ENCODE results near the gene AP3S1.
"Not testable (repeated sequence)": the region's sequence is repeated elsewhere in the genome, so short reads cannot be mapped to it uniquely, and the experiment has no call there.

Gene AP3S1

GRCh38 chr5:115920171-115920725 lies 78.5 kb downstream of the AP3S1 start:
- DNase-seq (ENCODE audit: low read depth) = no peak
- TF ChIP-seq, protein P1, sequence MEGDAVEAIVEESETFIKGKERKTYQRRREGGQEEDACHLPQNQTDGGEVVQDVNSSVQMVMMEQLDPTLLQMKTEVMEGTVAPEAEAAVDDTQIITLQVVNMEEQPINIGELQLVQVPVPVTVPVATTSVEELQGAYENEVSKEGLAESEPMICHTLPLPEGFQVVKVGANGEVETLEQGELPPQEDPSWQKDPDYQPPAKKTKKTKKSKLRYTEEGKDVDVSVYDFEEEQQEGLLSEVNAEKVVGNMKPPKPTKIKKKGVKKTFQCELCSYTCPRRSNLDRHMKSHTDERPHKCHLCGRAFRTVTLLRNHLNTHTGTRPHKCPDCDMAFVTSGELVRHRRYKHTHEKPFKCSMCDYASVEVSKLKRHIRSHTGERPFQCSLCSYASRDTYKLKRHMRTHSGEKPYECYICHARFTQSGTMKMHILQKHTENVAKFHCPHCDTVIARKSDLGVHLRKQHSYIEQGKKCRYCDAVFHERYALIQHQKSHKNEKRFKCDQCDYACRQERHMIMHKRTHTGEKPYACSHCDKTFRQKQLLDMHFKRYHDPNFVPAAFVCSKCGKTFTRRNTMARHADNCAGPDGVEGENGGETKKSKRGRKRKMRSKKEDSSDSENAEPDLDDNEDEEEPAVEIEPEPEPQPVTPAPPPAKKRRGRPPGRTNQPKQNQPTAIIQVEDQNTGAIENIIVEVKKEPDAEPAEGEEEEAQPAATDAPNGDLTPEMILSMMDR (IDR thresholded peaks at IDR 0.05; ENCODE audit: low read depth, low read length, missing control alignments) = no peak
- H3K4me3 ChIP-seq (ENCODE audit: low read depth, low read length) = no peak overlapping the region

DNA sequence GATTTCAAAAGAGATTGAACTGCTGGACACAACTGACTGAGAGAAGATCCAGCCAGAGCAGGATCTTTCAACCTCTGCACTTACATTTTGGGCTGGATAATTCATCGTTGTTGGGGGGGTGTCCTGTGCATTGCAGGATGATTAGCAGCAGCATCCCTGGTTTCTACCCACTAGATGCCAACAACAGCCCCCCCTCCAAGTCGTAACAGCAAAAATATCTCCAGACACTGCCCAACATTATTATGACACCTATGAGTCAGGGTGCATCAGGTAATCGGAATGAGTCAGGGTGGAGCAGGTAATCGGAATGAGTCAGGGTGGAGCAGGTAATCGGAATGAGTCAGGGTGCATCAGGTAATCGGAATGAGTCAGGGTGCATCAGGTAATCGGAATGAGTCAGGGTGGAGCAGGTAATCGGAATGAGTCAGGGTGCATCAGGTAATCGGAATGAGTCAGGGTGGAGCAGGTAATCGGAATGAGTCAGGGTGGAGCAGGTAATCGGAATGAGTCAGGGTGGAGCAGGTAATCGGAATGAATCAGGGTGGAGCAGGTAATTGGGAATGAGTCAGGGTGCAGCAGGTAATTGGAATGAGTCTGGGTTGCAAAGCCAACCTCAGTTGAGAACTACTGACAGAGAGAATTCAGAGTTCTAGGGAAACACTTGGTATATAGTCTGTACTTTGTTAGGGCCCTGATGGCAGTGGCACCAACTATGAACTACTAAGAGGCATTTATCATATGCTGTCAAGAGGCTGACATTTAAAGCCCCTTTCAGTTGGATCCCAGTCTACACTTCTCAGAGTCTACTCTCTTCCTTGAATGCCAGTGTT lies 87.1 kb downstream of the AP3S1 start:
- DNase-seq (ENCODE audit: low read depth); H3K4me3 ChIP-seq (ENCODE audit: low read depth, low read length): not testable (repeated sequence)

GRCh38 chr5:115930171-115930570 lies 88.4 kb downstream of the AP3S1 start:
- not testable (repeated sequence) for H3K4me3 ChIP-seq (ENCODE audit: low read depth, low read length); DNase-seq (ENCODE audit: low read depth)

GRCh38 chr5:115930630-115931337 lies 89.0 kb downstream of the AP3S1 start:
- TF ChIP-seq, protein P1 (IDR thresholded peaks at IDR 0.05; ENCODE audit: low read depth, low read length, missing control alignments) = no peak
- no peak overlapping the region for H3K4me3 ChIP-seq (ENCODE audit: low read depth, low read length)
- no peak for DNase-seq (ENCODE audit: low read depth)

GRCh38 chr5:115932991-115933390 lies 91.3 kb downstream of the AP3S1 start:
- H3K4me3 ChIP-seq (ENCODE audit: low read depth, low read length) = no peak overlapping the region
- DNase-seq (ENCODE audit: low read depth) = no peak
- TF ChIP-seq, protein P1 (IDR thresholded peaks at IDR 0.05; ENCODE audit: low read depth, low read length, missing control alignments) = no peak

- no peak for DNase-seq (ENCODE audit: low read depth)
- H3K4me3 ChIP-seq (ENCODE audit: low read depth, low read length) = no peak overlapping the region
- TF ChIP-seq, protein P1 (IDR thresholded peaks at IDR 0.05; ENCODE audit: low read depth, low read length, missing control alignments) = no peak
Observed at GRCh38 chr5:115934388-115934974, 92.7 kb downstream of the AP3S1 start.

DNA sequence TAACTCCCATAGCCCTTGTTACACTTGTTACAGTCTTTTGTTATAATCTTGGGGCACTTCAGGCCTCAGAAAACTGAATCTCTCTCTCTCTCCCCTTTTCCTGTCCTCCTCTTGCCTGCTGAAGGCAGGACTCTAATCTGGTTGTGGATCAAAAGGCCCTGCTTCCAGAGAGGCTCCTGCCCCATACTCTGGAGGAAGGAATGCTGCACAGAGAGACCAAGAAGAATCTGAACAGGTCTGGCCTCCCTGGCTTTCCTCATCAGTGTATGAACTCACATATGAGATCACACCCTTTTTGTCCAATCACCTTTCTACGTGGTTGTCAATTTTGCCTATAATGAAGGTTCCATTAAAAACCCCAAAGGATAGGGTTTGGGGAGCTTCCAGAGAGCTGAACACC lies 94.3 kb downstream of the AP3S1 start:
- H3K4me3 ChIP-seq (ENCODE audit: low read depth, low read length) = no peak overlapping the region
- no peak for DNase-seq (ENCODE audit: low read depth)
- TF ChIP-seq, protein P1 (IDR thresholded peaks at IDR 0.05; ENCODE audit: low read depth, low read length, missing control alignments) = no peak
